GM19438 (cell line): ENCODE results near the gene CDKN1B.
A peak's percentile ranks its signal among the peaks of the same experiment; 100 is the strongest.
"Not testable (repeated sequence)": the region's sequence is repeated elsewhere in the genome, so short reads cannot be mapped to it uniquely, and the experiment has no call there.

Experiments used
- ATAC-seq: cut with Tn5 transposase; IDR thresholded peaks from one replicate; pipeline ENCODE4 v1.9.1; 2021; ENCODE audit warnings: low read depth; ENCODE audit not compliant: unreplicated experiment

The CDKN1B gene

GRCh38 chr12:12723149-12723680 lies 6.0 kb downstream of the CDKN1B start:
- no peak for ATAC-seq

- ATAC-seq = no peak
Measured at GRCh38 chr12:12723681-12724420, 6.7 kb downstream of the CDKN1B start.

GRCh38 chr12:12724421-12725085 lies 7.4 kb downstream of the CDKN1B start:
- peak; percentile 12 for ATAC-seq

GRCh38 chr12:12725086-12725955 lies 8.2 kb downstream of the CDKN1B start:
- peak; percentile 62 for ATAC-seq

GRCh38 chr12:12725956-12726554 lies 8.9 kb downstream of the CDKN1B start:
- no peak for ATAC-seq

- no peak for ATAC-seq
Measured at GRCh38 chr12:12726555-12727093, 9.5 kb downstream of the CDKN1B start.

GRCh38 chr12:12731178-12731577 lies 14.0 kb downstream of the CDKN1B start:
- ATAC-seq = no peak

GRCh38 chr12:12731785-12732184 lies 14.6 kb downstream of the CDKN1B start:
- no peak for ATAC-seq

- no peak for ATAC-seq
Measured at GRCh38 chr12:12733118-12733517, 15.9 kb downstream of the CDKN1B start.

GRCh38 chr12:12734054-12734453 lies 16.9 kb downstream of the CDKN1B start:
- ATAC-seq = no peak

GRCh38 chr12:12734561-12735071 lies 17.4 kb downstream of the CDKN1B start:
- no peak for ATAC-seq

- no peak for ATAC-seq
Measured at GRCh38 chr12:12735301-12735700, 18.1 kb downstream of the CDKN1B start.

- ATAC-seq = peak; percentile 81
Measured at GRCh38 chr12:12736759-12737676, 19.9 kb downstream of the CDKN1B start.

GRCh38 chr12:12738152-12738551 lies 21.0 kb downstream of the CDKN1B start:
- ATAC-seq = not testable (repeated sequence)

GRCh38 chr12:12741660-12742059 lies 24.5 kb downstream of the CDKN1B start:
- ATAC-seq = no peak

- ATAC-seq = no peak
Measured at GRCh38 chr12:12744546-12745305, 27.6 kb downstream of the CDKN1B start.

- ATAC-seq = no peak
Measured at GRCh38 chr12:12745576-12746211, 28.5 kb downstream of the CDKN1B start.

- no peak for ATAC-seq
Measured at GRCh38 chr12:12747278-12747677, 30.1 kb downstream of the CDKN1B start.
